Immature natural killer cell (primary cell): Measurements from ENCODE around the gene ANP32B. TPM values are rescaled to one million over a fixed set of nuclear protein-coding genes. Genes with fewer than 3 reads are reported as not detected.
"Not testable (repeated sequence)": the region's sequence is repeated elsewhere in the genome, so short reads cannot be mapped to it uniquely, and the experiment has no call there.

Experiments
- DNase-seq, 3 donors: peaks; one replicate each; pipeline ENCODE4 v3.0.0; 2022; ENCODE audit warnings: mixed read lengths in 1 of 3
- H3K27ac Mint-ChIP-seq, 6 donors: one replicate each; pipeline ENCODE4 v1.8.0; 2020; ENCODE audit warnings: mixed read lengths in 6 of 6, mild to moderate bottlenecking in 5 of 6, inconsistent platforms in 4 of 6, moderate library complexity in 3 of 6
- H3K27me3 Mint-ChIP-seq, 3 donors: one replicate each; pipeline ENCODE4 v1.8.0; 2020 to 2021; ENCODE audit warnings: low read depth in 3 of 3, mild to moderate bottlenecking in 3 of 3, mixed read lengths in 3 of 3, moderate library complexity in 3 of 3, inconsistent platforms in 1 of 3
- H3K36me3 Mint-ChIP-seq, 3 donors: one replicate each; pipeline ENCODE4 v1.8.0; 2020; ENCODE audit warnings: mixed read lengths in 3 of 3, inconsistent platforms in 2 of 3, mild to moderate bottlenecking in 2 of 3
- H3K4me1 Mint-ChIP-seq, 2 donors: one replicate each; pipeline ENCODE4 v1.8.0; 2020; ENCODE audit warnings: inconsistent platforms in 2 of 2, mild to moderate bottlenecking in 2 of 2, mixed read lengths in 2 of 2, moderate library complexity in 1 of 2
- H3K4me3 Mint-ChIP-seq, 5 donors: one replicate each; pipeline ENCODE4 v1.8.0; 2020; ENCODE audit warnings: mild to moderate bottlenecking in 5 of 5, mixed read lengths in 5 of 5, inconsistent platforms in 3 of 5, moderate library complexity in 3 of 5
- H3K9me3 Mint-ChIP-seq, 6 donors: one replicate each; pipeline ENCODE4 v1.8.0; 2020; ENCODE audit warnings: mild to moderate bottlenecking in 6 of 6, mixed read lengths in 6 of 6, inconsistent platforms in 4 of 6, moderate library complexity in 3 of 6
- polyA plus RNA-seq, 3 donors: library from polyadenylated mRNA; unstranded; fragments of 300-500 nt; fragmentation: Illumina TruSeq; gene quantifications; one replicate each; pipeline ENCODE4 v1.2.3, GENCODE V29; 2021

ANP32B gene
- polyA plus RNA-seq, 3 donors from 2014 or later = 33.9 to 53.7 (median 39.1) TPM

DNA sequence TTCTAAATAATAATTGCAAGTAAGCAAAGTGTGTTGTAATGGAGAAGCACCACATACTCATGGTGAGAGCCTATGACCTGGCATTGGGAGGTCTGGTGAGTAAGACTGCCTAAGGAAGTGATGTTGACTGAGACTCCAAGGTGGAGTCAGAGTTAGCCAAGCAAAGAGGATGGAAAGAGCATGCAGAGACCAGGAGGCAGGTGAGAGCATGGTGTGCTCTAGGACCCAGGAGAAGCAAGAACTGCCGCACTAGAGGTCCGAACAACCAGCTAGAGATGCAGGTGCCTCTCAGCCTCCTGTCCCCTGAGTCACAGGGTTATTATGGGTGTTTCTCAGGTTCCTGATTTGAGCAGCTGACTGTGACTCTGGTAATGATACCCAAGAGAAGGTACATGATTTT, 27.3 kb downstream of the ANP32B start:
- no peak for DNase-seq
- Mint-ChIP-seq H3K9me3 (no peaks in the 10 kb centered on the region), H3K4me3 (peak overlapping the region in 1 of 5 donors; percentile 3), H3K27ac (peak overlapping the region in 1 of 6 donors; percentile 17), H3K4me1 (peaks cover 12 to 18% of the 10 kb centered on the region in 2 donors), H3K27me3 (peaks cover 0 to 6% (median 0%) of the 10 kb centered on the region in 3 donors), H3K36me3 (peaks cover 20 to 50% (median 46%) of the 10 kb centered on the region in 3 donors)

GRCh38 chr9:98011122-98011521, 28.0 kb downstream of the ANP32B start:
- peaks cover 0 to 5% (median 0%) of the 10 kb centered on the region in 3 donors for H3K27me3 Mint-ChIP-seq

GRCh38 chr9:98016137-98016680, 33.1 kb downstream of the ANP32B start:
- peaks cover 0 to under 1% (median 0%) of the 10 kb centered on the region in 3 donors for H3K27me3 Mint-ChIP-seq
- H3K9me3 Mint-ChIP-seq = no peaks in the 10 kb centered on the region
- no peak overlapping the region for H3K4me3 Mint-ChIP-seq
- H3K4me1 Mint-ChIP-seq = no peaks in the 10 kb centered on the region
- peaks cover 13 to 43% (median 26%) of the 10 kb centered on the region in 3 donors for H3K36me3 Mint-ChIP-seq
- peak overlapping the region in 2 of 6 donors; percentile 44 to 57 for H3K27ac Mint-ChIP-seq
- no peak for DNase-seq

More at GRCh38 chr9:98011122-98011521, 28.0 kb downstream of the ANP32B start:
- DNase-seq = no peak
- Mint-ChIP-seq H3K4me1 (peaks cover 12 to 18% of the 10 kb centered on the region in 2 donors), H3K36me3 (peaks cover 20 to 48% (median 45%) of the 10 kb centered on the region in 3 donors), H3K4me3 (no peak overlapping the region), H3K27ac (peak overlapping the region in 3 of 6 donors; percentile 4 to 25 (median 17)), H3K9me3 (no peaks in the 10 kb centered on the region)

- H3K36me3 Mint-ChIP-seq = peaks cover 4 to 45% (median 16%) of the 10 kb centered on the region in 3 donors
- peak overlapping the region in 2 of 6 donors; percentile 8 to 71 for H3K27ac Mint-ChIP-seq
- H3K9me3 Mint-ChIP-seq = no peaks in the 10 kb centered on the region
- DNase-seq = no peak
- no peaks in the 10 kb centered on the region for H3K27me3 Mint-ChIP-seq
- no peaks in the 10 kb centered on the region for H3K4me1 Mint-ChIP-seq
- H3K4me3 Mint-ChIP-seq = no peak overlapping the region
Measured at GRCh38 chr9:98017306-98017705, 34.2 kb downstream of the ANP32B start.

- Mint-ChIP-seq H3K27ac (no peak overlapping the region), H3K36me3 (peaks cover 3 to 43% (median 15%) of the 10 kb centered on the region in 3 donors), H3K4me1 (no peaks in the 10 kb centered on the region), H3K4me3 (no peak overlapping the region), H3K27me3 (no peaks in the 10 kb centered on the region), H3K9me3 (no peaks in the 10 kb centered on the region)
- DNase-seq = no peak
Measured at GRCh38 chr9:98018347-98018746, 35.2 kb downstream of the ANP32B start.

DNA sequence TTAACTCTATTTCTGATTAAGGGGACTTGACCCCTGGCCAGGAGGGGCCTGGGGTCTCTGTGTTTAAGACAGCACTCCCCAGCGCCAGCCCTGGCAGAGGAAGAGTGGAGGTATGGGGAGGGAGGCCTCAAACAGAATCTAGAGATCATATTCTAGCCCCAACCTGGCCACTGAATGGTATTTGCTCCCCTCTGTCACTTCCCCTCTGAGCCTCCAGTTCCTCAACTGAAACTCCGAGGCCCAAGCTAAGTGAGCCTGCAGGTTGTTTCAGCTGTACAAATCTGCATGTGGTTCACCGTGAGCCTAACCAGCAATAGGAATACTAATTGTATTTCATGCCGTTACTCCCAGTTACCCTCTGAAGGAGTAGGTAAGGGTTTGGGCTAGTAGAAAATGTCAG, 36.0 kb downstream of the ANP32B start:
- Mint-ChIP-seq H3K27ac (no peak overlapping the region), H3K36me3 (peaks cover 3 to 43% (median 15%) of the 10 kb centered on the region in 3 donors), H3K4me1 (no peaks in the 10 kb centered on the region), H3K9me3 (no peaks in the 10 kb centered on the region), H3K4me3 (no peak overlapping the region), H3K27me3 (no peaks in the 10 kb centered on the region)
- DNase-seq = no peak

GRCh38 chr9:98019869-98020268, 36.7 kb downstream of the ANP32B start:
- peaks cover 3 to 38% (median 16%) of the 10 kb centered on the region in 3 donors for H3K36me3 Mint-ChIP-seq
- not testable (repeated sequence) for H3K27ac Mint-ChIP-seq, H3K4me1 Mint-ChIP-seq, H3K27me3 Mint-ChIP-seq, H3K9me3 Mint-ChIP-seq, DNase-seq, H3K4me3 Mint-ChIP-seq

- DNase-seq = no peak
- Mint-ChIP-seq H3K4me1 (no peaks in the 10 kb centered on the region), H3K4me3 (no peak overlapping the region), H3K27me3 (no peaks in the 10 kb centered on the region), H3K36me3 (peaks cover 3 to 32% (median 13%) of the 10 kb centered on the region in 3 donors), H3K9me3 (no peaks in the 10 kb centered on the region), H3K27ac (peak overlapping the region in 2 of 6 donors; percentile 40 to 60)
Measured at GRCh38 chr9:98020476-98021145, 37.5 kb downstream of the ANP32B start.

- H3K9me3 Mint-ChIP-seq = no peaks in the 10 kb centered on the region
- H3K4me1 Mint-ChIP-seq = no peaks in the 10 kb centered on the region
- H3K27me3 Mint-ChIP-seq = peaks cover 0 to 2% (median 0%) of the 10 kb centered on the region in 3 donors
- peaks cover 4 to 29% (median 8%) of the 10 kb centered on the region in 3 donors for H3K36me3 Mint-ChIP-seq
- no peak overlapping the region for H3K4me3 Mint-ChIP-seq
- no peak for DNase-seq
- peak overlapping the region in 4 of 6 donors; percentile 27 to 82 (median 54) for H3K27ac Mint-ChIP-seq
Measured at GRCh38 chr9:98021306-98022040, 38.3 kb downstream of the ANP32B start.

- no peak for DNase-seq
- Mint-ChIP-seq H3K4me3 (no peak overlapping the region), H3K36me3 (peaks cover 4 to 23% (median 7%) of the 10 kb centered on the region in 3 donors), H3K27me3 (peaks cover 0 to 2% (median 0%) of the 10 kb centered on the region in 3 donors), H3K4me1 (no peaks in the 10 kb centered on the region), H3K27ac (no peak overlapping the region), H3K9me3 (no peaks in the 10 kb centered on the region)
Measured at GRCh38 chr9:98022447-98022846, 39.3 kb downstream of the ANP32B start.

DNA sequence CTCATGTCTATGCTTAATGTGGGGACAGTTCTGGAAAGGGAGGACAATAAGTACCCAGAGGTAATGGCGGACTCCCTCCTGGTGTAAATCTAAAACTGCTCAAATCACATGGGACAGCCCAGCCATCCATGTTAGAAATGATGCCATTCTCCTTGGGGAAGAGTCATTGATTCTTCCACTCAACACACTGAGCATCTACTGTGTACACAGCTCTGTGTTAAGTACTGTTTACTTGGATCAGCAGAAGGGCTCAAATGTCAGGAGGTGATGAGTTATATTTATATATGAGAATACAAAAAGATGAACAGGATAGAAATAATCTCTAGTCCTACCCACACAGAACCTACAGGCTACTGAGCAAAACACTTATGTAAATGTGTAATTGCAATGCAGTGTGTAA, 41.6 kb downstream of the ANP32B start:
- Mint-ChIP-seq H3K27me3 (peaks cover 0 to 2% (median 0%) of the 10 kb centered on the region in 3 donors), H3K36me3 (peaks cover 7 to 10% (median 7%) of the 10 kb centered on the region in 3 donors), H3K27ac (peak overlapping the region in 1 of 6 donors; percentile 1), H3K4me3 (no peak overlapping the region), H3K4me1 (no peaks in the 10 kb centered on the region), H3K9me3 (no peaks in the 10 kb centered on the region)
- no peak for DNase-seq

DNA sequence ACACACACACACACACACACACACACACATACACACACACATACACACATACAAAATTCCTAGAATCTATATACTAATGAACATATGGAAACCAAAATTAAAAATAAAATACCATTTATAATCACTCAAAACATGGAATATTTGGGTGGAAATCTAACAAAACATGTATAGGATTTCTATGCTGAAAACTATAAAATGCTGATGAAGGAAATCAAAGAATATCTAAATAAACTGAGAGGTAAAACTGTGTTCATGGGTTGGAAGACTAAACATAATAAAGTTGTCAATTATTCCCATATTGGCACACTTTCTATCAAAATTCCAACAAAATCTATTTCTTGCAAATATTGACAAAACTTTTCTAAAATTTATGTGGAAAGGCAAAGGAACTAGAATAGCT, 48.0 kb downstream of the ANP32B start:
- Mint-ChIP-seq H3K9me3 (no peaks in the 10 kb centered on the region), H3K4me1 (peaks cover 7 to 8% of the 10 kb centered on the region in 2 donors), H3K27me3 (peaks cover 2 to 8% (median 3%) of the 10 kb centered on the region in 3 donors), H3K36me3 (peaks cover 0 to 4% (median 3%) of the 10 kb centered on the region in 3 donors), H3K4me3 (no peak overlapping the region), H3K27ac (no peak overlapping the region)
- DNase-seq = no peak

GRCh38 chr9:98031935-98032334, 48.8 kb downstream of the ANP32B start:
- peaks cover 2 to 8% (median 3%) of the 10 kb centered on the region in 3 donors for H3K27me3 Mint-ChIP-seq
- no peak overlapping the region for H3K4me3 Mint-ChIP-seq
- no peak overlapping the region for H3K27ac Mint-ChIP-seq
- H3K9me3 Mint-ChIP-seq = no peaks in the 10 kb centered on the region
- H3K4me1 Mint-ChIP-seq = peaks cover 7 to 8% of the 10 kb centered on the region in 2 donors
- DNase-seq = no peak
- peaks cover 0 to 3% (median 0%) of the 10 kb centered on the region in 3 donors for H3K36me3 Mint-ChIP-seq
